GM18870 (cell line): ENCODE results near the gene GPLD1.

ENCODE experiments used
- ATAC-seq: cut with Tn5 transposase; IDR thresholded peaks from one replicate; pipeline ENCODE4 v1.9.1; 2021; ENCODE audit warnings: moderate library complexity; ENCODE audit not compliant: unreplicated experiment

GPLD1 gene

GRCh38 chr6:24455061-24455460 is 34.3 kb downstream of the GPLD1 start:
- ATAC-seq: no peak

GRCh38 chr6:24454452-24454851 is 34.9 kb downstream of the GPLD1 start:
- ATAC-seq: no peak

DNA sequence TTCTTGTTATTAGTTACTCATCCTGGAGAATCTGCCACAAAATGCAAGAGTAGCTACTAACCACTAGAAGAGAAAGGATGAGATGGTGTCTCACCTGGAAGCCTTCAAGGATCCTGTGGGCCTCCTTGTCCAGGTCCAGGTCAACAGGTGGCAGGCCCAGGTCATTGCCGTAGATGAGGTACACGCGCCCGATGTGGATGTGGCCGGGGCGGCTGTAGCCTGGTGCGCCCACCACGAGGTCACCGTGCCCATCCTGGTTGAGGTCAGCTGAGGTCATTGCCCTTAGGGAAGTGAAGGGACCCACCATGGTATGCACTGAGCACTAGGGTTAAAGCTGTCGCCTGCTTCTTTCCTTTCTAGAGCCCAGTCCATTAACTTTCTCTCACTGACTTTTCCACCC is 35.5 kb downstream of the GPLD1 start:
- ATAC-seq: no peak

DNA sequence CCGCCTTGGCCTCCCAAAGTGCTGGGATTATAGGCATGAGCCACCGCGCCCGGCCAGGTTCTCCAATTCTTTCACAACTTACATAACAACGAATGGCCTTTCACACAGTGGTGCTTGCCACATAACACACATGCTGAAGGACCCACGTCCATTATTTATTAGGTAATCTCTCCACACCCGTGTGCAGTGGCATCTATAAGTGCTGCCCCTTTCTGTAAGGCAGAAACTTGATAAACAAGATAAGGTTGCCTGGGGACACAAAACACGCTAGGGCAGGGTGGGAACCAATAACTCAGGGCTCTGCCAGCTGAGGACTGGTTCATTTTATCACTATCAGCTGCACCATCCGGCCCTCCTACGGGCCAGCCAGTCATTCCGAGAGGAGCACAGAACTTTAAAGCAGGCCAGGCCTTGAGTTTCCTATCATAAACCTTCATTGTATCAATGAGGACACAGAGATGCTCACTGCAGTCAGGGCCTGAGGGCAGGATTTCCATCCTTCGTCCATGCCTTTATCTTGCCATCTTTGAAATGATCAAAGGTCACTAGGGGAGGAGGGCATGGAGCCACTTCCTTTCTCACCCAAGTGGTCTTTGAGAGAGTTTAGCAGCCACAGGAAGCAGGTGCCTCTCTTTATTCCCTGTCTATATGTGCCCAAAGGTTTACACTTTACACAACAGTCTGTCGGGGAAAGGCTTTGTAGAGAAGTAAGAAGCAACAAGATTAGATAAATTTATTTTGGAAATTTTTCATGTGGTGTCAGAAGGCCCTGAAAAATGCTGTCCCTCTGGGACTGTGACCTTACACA is 37.6 kb downstream of the GPLD1 start:
- ATAC-seq: no peak

DNA sequence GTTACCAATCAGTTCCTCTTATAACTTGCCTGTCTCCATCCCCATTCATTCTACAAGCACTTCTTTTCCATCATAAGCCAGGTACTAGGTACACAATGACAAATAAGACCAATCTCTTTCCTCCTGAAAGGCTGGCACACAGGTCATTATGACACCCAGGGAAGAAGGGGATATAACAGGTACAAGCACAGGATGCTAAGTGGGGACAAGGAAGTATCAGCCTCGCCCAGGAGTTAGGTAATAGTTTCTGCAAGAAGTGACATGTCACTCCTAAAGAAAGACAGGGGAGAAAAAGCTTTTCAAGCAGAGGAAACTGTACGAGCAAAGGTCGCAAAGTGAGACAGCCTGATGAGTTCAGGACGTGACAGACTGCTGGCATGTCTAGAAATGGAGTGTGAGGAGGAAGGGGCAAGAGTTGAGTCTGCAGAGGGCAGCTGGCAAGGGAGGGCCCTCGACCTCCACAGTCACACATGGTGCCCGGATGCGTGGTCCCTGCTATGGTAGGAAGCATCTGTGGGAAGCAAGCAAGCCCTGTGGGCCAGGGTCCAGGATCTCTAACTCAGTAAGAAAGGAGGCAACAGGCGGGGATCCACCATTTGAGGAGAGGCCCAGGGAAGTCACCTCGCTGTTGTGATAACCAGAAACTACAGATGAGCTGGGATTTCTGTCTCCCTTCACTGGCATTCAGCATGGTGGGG is 40.4 kb downstream of the GPLD1 start:
- no peak for ATAC-seq

GRCh38 chr6:24448396-24448795 is 41.0 kb downstream of the GPLD1 start:
- ATAC-seq: no peak

DNA sequence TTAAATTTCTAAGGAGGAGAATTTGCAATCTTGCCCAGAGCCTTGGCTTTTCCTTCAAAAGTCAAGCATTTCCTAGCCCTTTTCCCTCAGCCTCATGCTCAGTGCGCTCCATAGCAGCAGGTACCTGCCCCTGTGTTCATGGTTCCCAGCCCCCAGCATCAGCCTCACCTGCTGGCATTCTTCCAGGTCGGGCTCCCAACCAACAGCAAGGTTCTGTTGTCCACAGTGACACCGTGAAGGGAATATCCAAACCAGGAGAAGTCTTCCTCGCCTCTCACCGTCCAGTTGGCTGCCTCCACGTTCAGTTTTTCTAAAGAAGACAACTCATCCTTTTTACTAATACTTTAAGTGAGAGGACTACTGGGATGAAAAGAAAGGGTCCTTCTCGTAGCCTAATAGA is 42.7 kb downstream of the GPLD1 start:
- ATAC-seq: no peak

- no peak for ATAC-seq
Measured at GRCh38 chr6:24445704-24446103, 43.7 kb downstream of the GPLD1 start.

DNA sequence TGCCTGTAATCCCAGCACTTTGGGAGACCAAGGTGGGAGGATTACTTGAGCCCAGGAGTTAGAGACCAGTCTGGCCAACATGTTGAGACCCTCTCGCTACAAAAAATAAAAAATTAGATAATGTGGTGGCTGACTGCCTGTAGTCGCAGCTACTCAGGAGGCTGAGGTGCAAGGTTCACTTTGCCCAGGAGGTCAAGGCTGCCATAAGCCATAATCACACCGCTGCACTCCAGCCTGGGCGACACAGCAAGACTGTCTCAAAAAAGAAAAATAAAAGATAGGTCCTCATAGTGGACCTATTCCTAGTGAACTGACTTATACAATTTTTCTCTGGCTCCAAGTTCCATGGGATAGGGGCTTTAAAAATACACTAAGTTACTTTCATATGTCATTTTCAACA is 44.8 kb downstream of the GPLD1 start:
- no peak for ATAC-seq

DNA sequence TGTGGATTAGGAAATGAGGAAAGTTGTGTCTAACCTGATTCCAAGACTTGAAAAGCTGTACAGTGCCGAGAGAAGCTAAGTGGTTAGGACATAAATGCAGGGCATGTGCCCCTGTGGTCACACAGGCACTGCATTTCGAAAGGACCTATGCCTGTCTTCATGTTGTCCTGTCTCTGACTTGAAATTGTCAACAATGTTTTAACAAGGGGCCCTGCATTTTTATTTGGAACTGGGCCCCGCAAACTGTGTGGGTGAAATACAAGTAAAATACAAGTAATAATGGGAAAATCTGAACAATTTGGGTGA is 47.8 kb downstream of the GPLD1 start:
- no peak for ATAC-seq

GRCh38 chr6:24440897-24441598 is 48.3 kb downstream of the GPLD1 start:
- ATAC-seq: no peak

DNA sequence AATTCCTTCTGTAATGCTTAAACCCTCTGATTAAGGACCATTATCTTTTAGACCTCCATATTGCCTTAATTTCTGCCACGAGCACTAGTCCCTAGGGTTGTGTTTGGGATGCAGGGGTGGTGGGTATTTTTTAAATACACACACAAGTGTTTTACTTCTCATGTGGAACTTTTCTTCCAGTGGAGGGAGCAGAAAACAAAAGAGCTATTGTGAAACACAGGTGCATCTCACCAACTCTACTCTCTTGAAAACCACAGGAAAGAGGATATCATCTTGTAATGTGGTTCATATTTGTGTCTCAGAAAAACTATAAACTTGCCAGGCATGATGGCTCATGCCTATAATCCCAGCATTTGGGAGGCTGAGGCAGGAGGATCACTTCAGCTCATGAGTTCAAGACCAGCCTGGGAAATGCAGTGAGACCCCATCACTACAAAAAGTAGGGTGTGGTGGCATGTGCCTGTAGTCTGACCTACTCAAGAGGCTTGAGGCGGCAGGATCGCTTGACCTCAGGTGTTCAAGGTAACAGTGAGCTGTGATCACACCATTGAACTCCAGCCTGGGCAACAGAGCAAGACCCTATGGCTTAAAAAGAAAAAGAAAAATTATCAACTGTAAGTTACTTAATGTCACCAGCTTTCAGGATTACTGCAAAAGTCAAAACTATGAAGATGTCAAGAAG is 49.4 kb downstream of the GPLD1 start:
- no peak for ATAC-seq

GRCh38 chr6:24436979-24437378 is 52.4 kb downstream of the GPLD1 start:
- no peak for ATAC-seq

GRCh38 chr6:24432611-24433010 is 56.8 kb downstream of the GPLD1 start:
- ATAC-seq: no peak

DNA sequence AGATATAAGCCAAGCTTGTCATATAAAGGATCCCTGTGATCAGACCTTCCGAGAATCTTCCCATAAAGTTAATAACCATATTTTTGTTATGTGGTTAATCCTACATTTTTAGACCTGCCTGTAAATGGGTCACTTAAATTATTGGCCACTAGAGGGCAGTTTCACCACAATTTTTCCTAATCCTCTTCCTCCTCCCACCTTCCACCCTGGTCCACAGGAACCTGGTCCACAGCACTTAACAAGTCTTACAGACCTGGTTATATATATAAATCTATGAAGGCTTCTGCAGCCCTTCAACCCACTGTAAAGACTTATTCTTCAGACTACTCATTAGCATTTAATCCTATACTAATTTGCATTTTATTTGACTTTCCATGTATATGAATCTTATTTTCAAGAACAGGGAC is 58.3 kb downstream of the GPLD1 start:
- ATAC-seq: no peak

DNA sequence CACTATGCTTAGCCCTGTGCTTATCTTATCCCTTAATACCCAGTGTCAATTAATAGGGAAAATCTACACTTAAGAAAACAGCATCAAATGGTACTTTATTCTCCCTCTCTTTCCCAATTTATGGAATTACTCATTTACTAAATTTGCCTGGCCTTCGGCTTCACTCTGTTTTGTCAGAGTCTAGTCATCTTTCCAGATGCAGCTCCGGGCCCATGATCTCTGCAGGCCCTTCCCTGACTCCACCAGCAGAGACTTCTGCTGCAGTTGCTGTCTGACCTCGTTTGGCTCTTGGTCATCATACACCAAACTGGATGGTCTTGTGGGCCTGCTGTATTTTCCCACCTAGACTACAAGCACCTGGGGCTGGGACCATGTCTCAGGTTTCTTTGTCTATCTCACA is 59.3 kb downstream of the GPLD1 start:
- ATAC-seq: no peak

GRCh38 chr6:24429146-24429545 is 60.2 kb downstream of the GPLD1 start:
- ATAC-seq: no peak

DNA sequence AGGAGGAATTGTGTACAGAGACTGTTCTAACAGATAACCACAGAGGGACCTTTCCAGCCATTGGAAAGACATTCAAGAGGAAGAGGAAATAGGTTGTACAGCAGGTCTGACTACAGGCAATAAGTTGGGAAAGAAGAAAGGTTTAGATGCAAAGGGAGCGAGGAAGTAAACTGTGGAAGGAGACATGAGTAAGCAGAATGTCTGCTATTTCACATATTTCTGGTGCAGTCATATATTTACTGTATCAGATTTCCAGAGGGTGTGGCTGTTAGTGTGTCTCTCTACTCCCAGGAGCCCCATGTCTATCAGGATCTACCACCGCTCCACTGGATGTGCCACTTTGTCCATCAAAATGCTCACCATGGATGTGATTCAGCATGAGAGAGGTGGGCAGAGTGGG is 60.8 kb downstream of the GPLD1 start:
- no peak for ATAC-seq

DNA sequence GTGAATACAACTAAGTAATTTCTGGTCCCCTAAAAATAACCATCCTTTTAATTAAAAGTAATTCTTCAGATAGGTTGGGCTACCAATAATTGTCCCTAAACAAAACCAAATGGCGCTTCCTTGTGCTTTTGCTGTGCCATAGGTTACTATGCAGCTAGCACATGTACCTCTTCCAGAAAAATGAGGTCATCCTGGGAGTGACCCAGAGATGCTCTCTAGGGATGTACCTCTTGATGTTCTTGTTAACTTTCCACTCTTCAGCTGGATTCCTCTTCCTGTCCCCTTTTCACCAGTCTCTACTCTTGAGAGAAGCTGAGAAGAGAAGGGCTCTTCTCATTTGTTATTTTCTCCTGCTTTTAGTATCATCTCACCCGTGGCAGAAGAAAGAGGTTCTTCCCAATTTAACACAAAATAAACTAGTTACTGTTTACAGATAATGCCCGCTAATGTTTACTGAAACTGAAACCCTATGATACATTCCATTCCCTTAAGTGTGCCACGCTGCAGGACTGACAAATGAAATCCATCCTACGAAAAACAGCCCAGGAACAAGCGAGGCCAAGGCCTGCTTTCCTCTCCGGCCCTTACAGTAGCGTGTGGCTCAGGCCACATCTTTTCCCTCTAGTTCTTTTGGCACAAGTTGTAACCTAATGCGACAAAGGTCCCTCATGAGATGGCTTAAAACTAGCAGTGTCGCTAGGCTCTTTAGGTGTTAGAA is 62.5 kb downstream of the GPLD1 start:
- ATAC-seq: no peak

- ATAC-seq: no peak
Measured at GRCh38 chr6:24425091-24425490, 64.3 kb downstream of the GPLD1 start.

- ATAC-seq: no peak
Measured at GRCh38 chr6:24419526-24419925, 69.9 kb downstream of the GPLD1 start.
